NCI-H460 (cell line): ENCODE results near the gene NME7. TPM values are rescaled to one million over a fixed set of nuclear protein-coding genes. Genes with fewer than 3 reads are reported as not detected.
"Not testable (repeated sequence)": the region's sequence is repeated elsewhere in the genome, so short reads cannot be mapped to it uniquely, and the experiment has no call there.

Experiments
- DNase-seq: peaks from one replicate; pipeline ENCODE4 v3.0.0-alpha.2; 2016; ENCODE audit warnings: low read depth; ENCODE audit errors: extremely low read depth
- total RNA-seq: library from RNA; depleted of rRNA; stranded (reverse); fragments of >200 nt; shearing (Covaris generic); gene quantifications from 2 replicates; pipeline ENCODE4 v1.2.3, GENCODE V29; 2014

NME7 gene
- total RNA-seq, 1 experiment from 2014 or later, result 25.9 TPM

- no peak for DNase-seq
These were observed 233.6 kb downstream of the NME7 start for GRCh38 chr1:169133801-169134502.

GRCh38 chr1:169133228-169133576, 234.4 kb downstream of the NME7 start:
- DNase-seq, result no peak

- DNase-seq, result no peak
These were observed 234.9 kb downstream of the NME7 start for GRCh38 chr1:169132512-169133227.

GRCh38 chr1:169130683-169131082, 236.9 kb downstream of the NME7 start:
- no peak for DNase-seq

GRCh38 chr1:169129109-169129784, 238.3 kb downstream of the NME7 start:
- no peak for DNase-seq

GRCh38 chr1:169128562-169128961, 239.0 kb downstream of the NME7 start:
- DNase-seq, result no peak

- DNase-seq, result no peak
These were observed 240.3 kb downstream of the NME7 start for GRCh38 chr1:169127305-169127704.

GRCh38 chr1:169126335-169126734, 241.3 kb downstream of the NME7 start:
- DNase-seq, result no peak

- not testable (repeated sequence) for DNase-seq
These were observed 242.0 kb downstream of the NME7 start for GRCh38 chr1:169125597-169125996.

GRCh38 chr1:169124459-169124858, 243.1 kb downstream of the NME7 start:
- DNase-seq, result no peak

GRCh38 chr1:169122976-169123375, 244.6 kb downstream of the NME7 start:
- no peak for DNase-seq

GRCh38 chr1:169121146-169121923, 246.3 kb downstream of the NME7 start:
- no peak for DNase-seq

- no peak for DNase-seq
These were observed 247.5 kb downstream of the NME7 start for GRCh38 chr1:169120066-169120465.

- no peak for DNase-seq
These were observed 248.2 kb downstream of the NME7 start for GRCh38 chr1:169119405-169119804.

- no peak for DNase-seq
These were observed 249.4 kb downstream of the NME7 start for GRCh38 chr1:169118227-169118626.

GRCh38 chr1:169117599-169117998, 250.0 kb downstream of the NME7 start:
- DNase-seq, result no peak

- no peak for DNase-seq
These were observed 250.6 kb downstream of the NME7 start for GRCh38 chr1:169117014-169117413.

- no peak for DNase-seq
These were observed 251.6 kb downstream of the NME7 start for GRCh38 chr1:169115891-169116585.

GRCh38 chr1:169113613-169114119, 253.9 kb downstream of the NME7 start:
- DNase-seq, result no peak

GRCh38 chr1:169112241-169112640, 255.4 kb downstream of the NME7 start:
- no peak for DNase-seq
